ENCODE measurements around the gene DMWD. TPM values are rescaled to one million over a fixed set of nuclear protein-coding genes. Genes with fewer than 3 reads are reported as not detected.
"Not testable (repeated sequence)": the region's sequence is repeated elsewhere in the genome, so short reads cannot be mapped to it uniquely, and the experiment has no call there.

DMWD gene
- total RNA-seq, 1 donor from 2014 or later = 21.2 TPM

DNA sequence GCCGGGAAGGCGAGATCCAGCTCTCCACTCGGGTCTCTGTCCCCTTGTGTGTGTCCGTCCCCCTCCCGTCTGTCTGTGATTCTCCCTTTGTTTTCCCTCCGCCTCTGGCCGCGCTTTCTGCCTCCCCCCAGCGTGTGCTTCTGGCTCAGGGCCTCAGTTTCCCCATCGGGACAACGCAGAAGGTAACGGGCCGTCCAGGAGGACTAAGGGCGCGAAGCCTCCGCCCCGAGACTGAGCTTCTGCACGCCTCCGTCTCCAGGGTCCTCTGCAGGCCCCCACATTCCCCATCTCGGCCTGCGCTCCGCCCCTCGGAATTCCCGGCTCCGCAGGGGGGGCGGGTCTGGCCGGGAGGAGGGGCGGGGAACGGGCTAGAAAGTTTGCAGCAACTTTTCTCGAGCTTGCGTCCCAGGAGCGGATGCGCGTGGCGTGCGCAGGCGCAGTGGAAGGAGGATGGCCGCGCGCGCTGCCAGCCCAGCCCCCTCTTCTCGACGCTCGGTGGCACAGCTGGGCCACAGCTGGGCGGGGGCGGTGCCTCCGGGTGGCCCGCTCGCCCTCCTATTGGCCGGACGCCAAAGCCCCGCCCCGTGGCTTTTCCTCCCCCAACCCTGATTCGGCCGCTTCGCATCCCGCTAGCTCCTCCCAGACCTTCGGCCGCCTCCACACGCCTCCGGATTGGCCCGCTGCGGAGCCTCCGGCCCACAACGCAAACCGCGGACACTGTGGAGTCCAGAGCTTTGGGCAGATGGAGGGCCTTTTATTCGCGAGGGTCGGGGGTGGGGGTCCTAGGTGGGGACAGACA is 23.5 kb downstream of the DMWD start, which contains the start of gene SIX5:
TSS of gene SIX5 (minus strand) at position 269 of the 799 bp plus-strand sequence. CDS start 408 bp downstream, outside the sequence.
- peak; percentile 100 for DNase-seq

GRCh38 chr19:45768655-45768983 is 24.0 kb downstream of the DMWD start:
- DNase-seq = no peak

DNA sequence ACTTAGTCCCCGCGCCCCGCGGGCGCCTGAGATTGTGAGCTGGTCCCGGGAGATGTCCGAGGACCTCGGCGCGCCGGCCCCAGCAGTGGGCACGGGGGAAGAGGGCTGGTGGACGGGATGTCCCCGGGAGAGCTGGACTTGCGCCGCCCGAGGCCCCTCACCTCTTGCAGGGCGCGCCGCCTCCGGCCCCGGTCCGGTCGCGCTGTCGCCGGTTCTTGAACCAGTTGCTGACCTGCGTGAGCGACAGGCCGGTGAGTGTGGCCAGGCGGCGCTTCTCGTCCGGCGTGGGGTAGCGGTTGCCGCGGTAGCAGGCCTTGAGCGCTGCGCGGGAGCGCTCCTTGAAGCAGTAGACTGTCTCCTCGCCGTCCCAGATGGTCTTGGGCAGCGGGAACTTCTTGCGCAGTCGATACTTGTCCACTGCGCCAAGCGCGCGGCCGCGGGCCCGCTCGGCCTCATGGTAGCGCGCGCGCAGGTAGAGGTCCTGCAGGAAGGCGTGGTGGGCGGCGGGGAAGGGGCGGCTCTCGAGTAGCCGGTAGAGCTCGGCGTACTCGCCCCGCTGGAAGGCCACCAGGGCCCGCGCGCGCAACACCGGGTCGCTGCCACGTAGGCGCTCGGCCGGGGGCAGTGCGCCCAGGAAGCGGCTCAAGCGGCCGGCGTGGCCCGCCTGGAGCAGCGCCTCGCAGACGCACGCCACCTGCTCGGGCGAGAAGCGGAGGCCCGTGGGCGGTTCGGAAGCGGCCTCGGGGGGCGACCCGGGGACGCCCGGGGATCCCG is 24.6 kb downstream of the DMWD start:
- DNase-seq = peak; percentile 39

GRCh38 chr19:45767410-45767880 is 25.2 kb downstream of the DMWD start:
- DNase-seq = peak; percentile 82

- DNase-seq = no peak
These were observed 25.7 kb downstream of the DMWD start for GRCh38 chr19:45766869-45767346.

- DNase-seq = no peak
These were observed 26.3 kb downstream of the DMWD start for GRCh38 chr19:45766296-45766868.

- no peak for DNase-seq
These were observed 26.8 kb downstream of the DMWD start for GRCh38 chr19:45765702-45766295.

- DNase-seq = no peak
These were observed 27.5 kb downstream of the DMWD start for GRCh38 chr19:45764945-45765701.

- no peak for DNase-seq
These were observed 28.2 kb downstream of the DMWD start for GRCh38 chr19:45764475-45764874.

DNA sequence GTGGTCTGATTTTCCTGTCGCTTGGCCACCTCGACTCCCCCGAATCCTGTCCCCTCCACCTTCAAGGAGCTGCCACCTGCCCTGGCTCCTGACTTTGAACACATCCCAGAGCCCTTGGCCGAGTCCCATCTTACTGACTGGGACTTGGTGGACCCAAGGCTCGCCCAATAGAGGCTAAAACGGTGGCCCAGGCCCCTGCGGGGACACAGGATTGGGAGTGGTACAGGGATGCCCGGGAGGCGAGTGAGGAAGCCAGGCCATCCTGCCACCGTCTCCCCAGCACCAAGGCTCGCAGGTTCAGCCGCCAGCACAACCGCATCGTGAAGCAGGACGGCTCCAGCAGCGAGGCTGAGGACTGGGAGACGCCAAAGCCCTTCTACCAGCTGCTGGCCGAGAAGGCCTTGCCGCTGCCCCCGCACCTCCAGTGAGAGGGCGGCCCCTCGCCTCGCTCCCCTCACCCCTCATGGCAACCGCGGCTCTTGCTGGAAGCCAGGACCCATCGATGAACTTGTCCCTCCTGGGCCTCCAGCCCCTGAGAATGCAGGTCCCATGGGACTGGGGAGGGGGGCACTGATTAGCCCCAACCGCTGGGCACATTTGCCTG is 28.9 kb downstream of the DMWD start:
- DNase-seq = no peak

DNA sequence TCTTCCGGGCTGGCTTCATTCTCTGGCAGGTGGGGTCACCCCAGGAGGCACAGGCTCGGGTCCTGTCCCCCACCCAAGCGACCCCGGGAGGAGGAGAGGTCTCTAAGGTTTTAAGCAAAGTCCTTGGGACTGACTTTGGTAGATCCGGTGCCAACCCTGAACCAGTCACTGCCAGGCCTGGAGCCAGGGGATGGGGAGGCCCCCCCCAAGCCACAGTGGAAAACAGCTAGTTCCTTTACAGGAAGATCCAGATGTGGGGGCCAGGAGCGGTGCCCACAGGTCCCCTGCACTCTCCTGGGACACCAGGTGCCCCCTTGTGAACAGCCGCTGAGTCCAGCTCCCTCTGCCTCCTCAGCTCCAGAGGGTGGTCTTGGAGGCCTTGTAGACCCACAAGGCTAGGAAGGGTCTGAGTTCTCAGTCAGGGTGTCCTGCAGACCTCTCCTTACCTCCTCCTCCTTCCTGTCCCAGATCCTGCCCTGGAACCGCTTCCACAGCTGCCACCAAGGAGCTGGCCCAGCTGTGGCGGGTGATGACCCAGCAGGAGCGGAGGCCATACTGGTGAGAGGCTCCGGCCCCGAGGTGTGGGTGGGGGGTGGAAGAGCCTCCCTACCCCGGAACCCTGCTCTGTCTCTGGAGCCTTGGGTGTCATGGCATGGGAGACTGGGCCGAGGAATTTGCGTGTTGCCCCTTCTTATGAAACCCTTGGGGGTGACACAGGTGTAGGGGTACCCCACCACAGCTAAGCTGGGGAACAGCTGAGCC is 29.6 kb downstream of the DMWD start:
- no peak for DNase-seq

GRCh38 chr19:45761714-45762113 is 30.9 kb downstream of the DMWD start:
- no peak for DNase-seq

GRCh38 chr19:45758921-45759320 is 33.7 kb downstream of the DMWD start:
- DNase-seq = no peak

DNA sequence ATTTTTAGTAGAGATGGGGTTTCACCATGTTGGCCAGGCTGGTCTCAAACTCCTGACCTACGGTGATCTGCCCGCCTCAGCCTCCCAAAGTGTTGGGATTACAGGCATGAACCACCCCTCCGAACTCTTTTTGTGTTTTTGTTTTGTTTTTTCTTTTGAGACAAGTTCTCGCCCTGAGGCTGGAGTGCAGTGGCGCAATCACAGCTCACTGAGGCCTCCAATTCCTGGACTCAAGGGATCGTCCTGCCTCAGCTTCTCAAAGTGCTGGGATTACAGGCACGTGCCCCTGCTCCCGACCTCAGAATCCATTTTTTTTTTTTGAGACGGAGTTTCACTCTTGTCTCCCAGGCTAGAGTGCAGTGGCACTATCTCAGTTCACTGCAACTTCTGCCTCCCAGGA is 35.0 kb downstream of the DMWD start:
- no peak for DNase-seq

GRCh38 chr19:45754323-45754722 is 38.3 kb downstream of the DMWD start:
- no peak for DNase-seq

DNA sequence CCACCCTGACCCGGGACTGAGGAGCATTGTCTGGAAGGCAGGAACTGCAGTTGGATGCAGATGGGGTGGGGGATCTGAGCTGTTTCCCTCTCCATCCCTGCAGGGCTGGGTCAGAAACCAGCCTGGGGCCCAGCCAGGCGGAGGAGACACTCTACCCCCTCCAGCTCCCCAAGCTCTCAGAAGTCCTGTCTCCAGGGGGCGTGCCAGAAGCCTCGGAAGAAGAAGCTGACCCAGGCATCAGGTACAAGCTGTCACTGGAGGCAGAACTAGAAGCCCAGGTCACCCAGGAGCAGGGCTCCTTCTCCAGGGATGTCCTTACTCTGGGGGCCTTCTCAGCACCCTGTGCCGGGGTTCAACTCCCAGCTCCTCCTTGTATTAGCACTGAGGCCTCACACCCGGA is 39.1 kb downstream of the DMWD start:
- DNase-seq = no peak

DNA sequence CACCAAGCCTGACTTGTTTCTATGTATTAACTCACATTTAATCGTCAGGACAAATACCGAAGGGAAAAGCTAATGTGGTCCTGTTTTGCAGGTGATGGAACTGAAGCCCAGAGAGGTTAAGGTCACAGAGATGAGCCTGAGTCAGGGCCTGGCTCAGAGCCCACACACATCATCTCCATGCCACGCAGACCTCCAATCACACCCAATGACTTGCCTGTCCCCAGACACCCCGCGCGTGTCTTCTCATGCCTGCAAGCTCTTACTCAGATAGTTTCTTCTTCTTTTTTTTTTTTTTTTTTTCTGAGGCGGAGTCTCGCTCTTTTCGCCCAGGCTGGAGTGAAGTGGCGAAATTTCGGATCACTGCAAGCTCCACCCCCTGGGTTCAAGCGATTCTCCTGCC is 40.0 kb downstream of the DMWD start:
- no peak for DNase-seq

GRCh38 chr19:45751483-45751882 is 41.2 kb downstream of the DMWD start:
- not testable (repeated sequence) for DNase-seq

GRCh38 chr19:45747513-45747912 is 45.1 kb downstream of the DMWD start:
- no peak for DNase-seq

DNA sequence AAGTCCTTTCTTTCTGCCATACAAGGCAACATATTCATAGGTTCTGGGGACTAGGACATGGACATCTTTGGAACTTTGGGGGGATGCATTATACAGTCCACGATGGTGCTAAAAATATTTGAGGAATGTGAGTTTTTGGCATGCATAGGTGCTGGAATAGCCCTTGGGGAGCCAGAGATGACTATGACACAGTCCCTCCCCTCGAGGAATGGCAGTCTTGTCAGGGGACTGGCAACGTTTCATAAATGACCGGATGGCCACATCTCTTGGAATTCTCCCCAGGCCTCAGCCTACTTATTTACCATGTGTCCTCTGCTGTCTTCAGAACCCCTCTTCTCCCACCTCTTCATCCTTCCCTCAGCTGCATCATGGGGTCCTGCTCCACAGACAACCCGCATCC is 45.8 kb downstream of the DMWD start:
- DNase-seq = no peak

- no peak for DNase-seq
These were observed 47.0 kb downstream of the DMWD start for GRCh38 chr19:45745606-45746005.

Data from skin of body (tissue), 2 donors.